GM23338 (cell line): ENCODE data around the gene PYM1.

ENCODE experiments used
- CREB1 ChIP-seq: fragments of 250-450 bp; sonication (Bioruptor Pico); IDR thresholded peaks from 2 replicates; pipeline ENCODE4 v1.5.0; 2020; ENCODE audit warnings: low read depth, mild to moderate bottlenecking, moderate library complexity
- JUNB ChIP-seq: IDR thresholded peaks from one replicate; pipeline ENCODE4 v1.6.1; 2016; ENCODE audit warnings: antibody characterized with exemption; ENCODE audit not compliant: unreplicated experiment

DNA sequence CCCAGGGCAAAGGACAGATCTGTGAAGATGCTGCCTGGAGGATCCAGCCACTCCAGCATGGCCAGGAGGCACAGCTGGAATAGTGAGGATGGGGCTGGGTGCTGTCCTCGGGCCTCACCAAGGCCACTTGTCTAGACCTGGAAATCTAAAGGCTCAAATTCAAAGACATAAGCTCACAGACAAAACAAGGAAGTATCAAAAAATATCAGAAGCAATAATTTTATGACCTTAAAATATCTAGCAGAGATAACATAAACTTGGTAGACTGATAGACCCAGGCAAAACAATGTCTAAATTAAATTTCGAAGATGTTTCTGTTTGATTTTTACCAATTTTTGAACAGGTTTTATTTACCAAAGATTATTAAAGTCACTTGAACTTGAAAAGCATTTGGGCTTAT is 62.4 kb downstream of the PYM1 start:
- no peak for TF ChIP-seq CREB1
- TF ChIP-seq JUNB = no peak
